ENCODE measurements around the gene SULT1A3.

DNA sequence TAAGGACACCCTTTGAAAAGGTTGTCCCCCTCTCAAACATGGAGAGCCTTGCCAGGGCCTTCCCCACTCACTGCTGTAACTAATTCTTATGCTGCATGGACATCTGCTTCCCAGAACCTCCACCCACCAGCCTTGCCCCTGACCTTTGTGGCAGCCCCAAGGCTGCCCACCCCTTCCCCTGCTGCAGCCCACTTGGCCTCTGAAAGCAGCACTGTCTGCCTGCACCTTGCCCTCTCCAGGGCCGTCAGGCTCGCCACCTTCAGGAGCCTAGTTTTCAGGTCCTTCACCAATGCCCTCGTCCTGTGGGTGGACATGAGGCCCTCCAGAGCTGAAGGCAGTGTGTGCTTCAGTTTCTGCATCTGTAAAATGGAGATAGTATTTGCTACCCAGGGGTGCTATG is 18.3 kb upstream of the SULT1A3 start:
- no peak for TF ChIP-seq POLR2A (IDR thresholded peaks at IDR 0.05; ENCODE audit: low read length)
- no peak for TF ChIP-seq GATA1 (IDR thresholded peaks at IDR 0.05; ENCODE audit: low read depth, low read length)

Measured in erythroblast (primary cell).